Stimulated activated naive CD4-positive, alpha-beta T cell treated with Interleukin-2 at 50 U/mL for 16 hours (primary cell): ENCODE data around the gene FLT3.

Source experiments
- DNase-seq: peaks from one replicate; lab custom pipeline; 2025; lab: John Stamatoyannopoulos, UW

The FLT3 gene

GRCh38 chr13:27960362-27961226, 139.8 kb downstream of the FLT3 start:
- no peak for DNase-seq

GRCh38 chr13:27959976-27960361, 140.4 kb downstream of the FLT3 start:
- no peak for DNase-seq

- no peak for DNase-seq
Measured at GRCh38 chr13:27956576-27957300, 143.6 kb downstream of the FLT3 start.

- no peak for DNase-seq
Measured at GRCh38 chr13:27955014-27955591, 145.3 kb downstream of the FLT3 start.

GRCh38 chr13:27954406-27954851, 145.9 kb downstream of the FLT3 start:
- DNase-seq, result no peak

GRCh38 chr13:27953676-27954405, 146.5 kb downstream of the FLT3 start:
- DNase-seq, result peak; percentile 37
